Activated naive CD4-positive, alpha-beta T cell treated with anti-CD3 and anti-CD28 coated beads, Interleukin-2, amount 10 ng/mL, durations not matched to agents 5 hours and 36 hours (primary cell): ENCODE data around the gene NEK1. TPM values are rescaled to one million over a fixed set of nuclear protein-coding genes. Genes with fewer than 3 reads are reported as not detected.

Experiments
- total RNA-seq, 2 experiments: library from RNA; stranded (reverse); gene quantifications; one replicate each; pipeline ENCODE4 v1.2.3, GENCODE V29; 2021

The NEK1 gene, protein sequence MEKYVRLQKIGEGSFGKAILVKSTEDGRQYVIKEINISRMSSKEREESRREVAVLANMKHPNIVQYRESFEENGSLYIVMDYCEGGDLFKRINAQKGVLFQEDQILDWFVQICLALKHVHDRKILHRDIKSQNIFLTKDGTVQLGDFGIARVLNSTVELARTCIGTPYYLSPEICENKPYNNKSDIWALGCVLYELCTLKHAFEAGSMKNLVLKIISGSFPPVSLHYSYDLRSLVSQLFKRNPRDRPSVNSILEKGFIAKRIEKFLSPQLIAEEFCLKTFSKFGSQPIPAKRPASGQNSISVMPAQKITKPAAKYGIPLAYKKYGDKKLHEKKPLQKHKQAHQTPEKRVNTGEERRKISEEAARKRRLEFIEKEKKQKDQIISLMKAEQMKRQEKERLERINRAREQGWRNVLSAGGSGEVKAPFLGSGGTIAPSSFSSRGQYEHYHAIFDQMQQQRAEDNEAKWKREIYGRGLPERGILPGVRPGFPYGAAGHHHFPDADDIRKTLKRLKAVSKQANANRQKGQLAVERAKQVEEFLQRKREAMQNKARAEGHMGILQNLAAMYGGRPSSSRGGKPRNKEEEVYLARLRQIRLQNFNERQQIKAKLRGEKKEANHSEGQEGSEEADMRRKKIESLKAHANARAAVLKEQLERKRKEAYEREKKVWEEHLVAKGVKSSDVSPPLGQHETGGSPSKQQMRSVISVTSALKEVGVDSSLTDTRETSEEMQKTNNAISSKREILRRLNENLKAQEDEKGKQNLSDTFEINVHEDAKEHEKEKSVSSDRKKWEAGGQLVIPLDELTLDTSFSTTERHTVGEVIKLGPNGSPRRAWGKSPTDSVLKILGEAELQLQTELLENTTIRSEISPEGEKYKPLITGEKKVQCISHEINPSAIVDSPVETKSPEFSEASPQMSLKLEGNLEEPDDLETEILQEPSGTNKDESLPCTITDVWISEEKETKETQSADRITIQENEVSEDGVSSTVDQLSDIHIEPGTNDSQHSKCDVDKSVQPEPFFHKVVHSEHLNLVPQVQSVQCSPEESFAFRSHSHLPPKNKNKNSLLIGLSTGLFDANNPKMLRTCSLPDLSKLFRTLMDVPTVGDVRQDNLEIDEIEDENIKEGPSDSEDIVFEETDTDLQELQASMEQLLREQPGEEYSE (N-terminal part only)
- total RNA-seq, result 10 to 100 TPM; 12.6 to 15.2 TPM

DNA sequence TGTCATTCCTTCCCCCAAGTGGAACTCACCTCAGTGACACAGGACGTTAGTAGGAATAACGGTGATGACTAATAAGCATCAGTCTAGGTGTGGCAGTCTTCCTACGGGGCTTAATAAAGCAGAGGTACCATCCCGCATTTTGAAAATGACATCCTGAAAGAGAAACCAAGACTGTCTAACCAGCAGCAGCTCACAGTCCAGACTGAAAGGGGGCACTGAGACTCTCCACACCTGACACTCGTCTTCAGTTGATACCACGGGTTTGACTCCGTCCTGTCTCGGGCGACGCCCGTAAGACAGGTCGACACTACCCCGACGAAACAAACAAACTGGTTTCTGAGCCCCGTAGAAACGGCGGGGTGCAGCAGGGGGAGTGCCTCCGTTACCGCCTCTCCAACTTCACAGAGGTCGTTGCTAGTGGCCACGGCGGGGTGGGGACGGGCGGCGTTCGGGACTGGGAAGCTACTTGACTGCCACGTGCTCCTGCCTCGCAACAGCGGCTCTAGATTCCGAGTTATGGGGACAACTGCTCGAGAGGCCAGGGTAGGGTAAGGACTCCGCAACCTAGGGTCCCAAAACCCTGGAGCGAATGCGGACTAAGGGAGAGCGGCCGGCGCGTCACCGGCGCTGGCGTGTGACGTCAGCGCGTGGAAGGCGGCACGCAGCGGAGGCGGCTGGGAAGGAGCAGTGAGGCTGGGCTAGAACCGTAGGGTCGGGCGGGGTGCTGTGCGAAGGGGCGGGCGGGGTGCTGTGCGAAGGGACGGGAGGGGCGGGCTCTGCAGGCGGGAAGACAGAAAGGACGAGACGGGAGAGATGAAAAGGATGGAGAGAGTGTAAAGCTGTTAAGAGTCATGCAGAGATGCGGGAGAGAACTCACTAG, at the start of gene NEK1:
TSS of gene NEK1 (minus strand) at position 593 of the 880 bp plus-strand sequence. CDS start 9,953 bp downstream, outside the sequence.

DNA sequence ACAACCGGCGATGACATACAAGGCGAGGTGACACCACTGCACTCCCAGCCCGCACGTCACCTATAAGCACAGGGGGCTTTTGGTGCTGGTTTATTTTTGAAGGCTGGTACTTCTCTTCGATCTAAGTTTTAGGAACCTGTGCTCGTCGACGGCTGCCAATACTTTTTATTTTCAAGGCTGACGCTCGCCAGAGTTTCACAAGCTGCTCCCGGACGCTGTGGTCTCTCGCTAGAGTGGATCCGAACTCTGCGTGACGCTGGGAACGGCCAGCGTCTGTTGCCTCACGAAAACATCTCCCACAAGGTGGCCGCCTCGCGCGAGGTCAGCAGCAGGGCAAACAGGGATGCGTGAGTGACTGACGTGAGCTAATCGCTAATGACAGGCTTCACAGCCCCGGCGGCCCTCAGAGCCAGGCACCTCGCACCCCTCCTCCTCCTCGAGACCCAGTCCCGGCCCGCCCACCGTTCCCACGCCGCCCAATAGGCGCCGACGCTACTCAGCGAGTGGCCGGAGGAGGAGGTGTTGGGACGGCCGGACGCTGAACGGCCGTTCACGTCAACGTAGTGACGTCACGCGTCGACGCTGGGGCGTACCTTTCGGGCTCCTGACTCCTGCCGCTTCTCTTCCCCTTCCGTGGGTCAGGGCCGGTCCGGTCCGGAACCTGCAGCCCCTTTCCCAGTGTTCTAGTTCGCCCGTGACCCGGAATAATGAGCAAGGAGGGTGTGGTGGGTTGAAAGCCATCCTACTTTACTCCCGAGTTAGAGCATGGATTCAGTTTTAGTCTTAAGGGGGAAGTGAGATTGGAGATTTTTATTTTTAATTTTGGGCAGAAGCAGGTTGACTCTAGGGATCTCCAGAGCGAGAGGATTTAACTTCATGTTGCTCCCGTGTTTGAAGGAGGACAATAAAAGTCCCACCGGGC, 7.8 kb upstream of the NEK1 start, which contains the start of gene CLCN3:
TSS of gene CLCN3 (plus strand) at position 621 of the 922 bp plus-strand sequence. CDS start 15,351 bp downstream, outside the sequence.

Other genes starting within 250 kb of the NEK1 start
- gene CLCN3, start 8.0 kb upstream of the NEK1 start, total RNA-seq, result 10 to 100 TPM; 26.8 to 28.4 TPM
- 10 to 100 TPM; 17.1 to 19.8 TPM for gene HPF1, start 145.4 kb upstream of the NEK1 start, total RNA-seq